Parathyroid adenoma (tissue), 2 donors: ENCODE results near the gene PPIL6.

Experiments used
- H2AFZ ChIP-seq: fragments of 300-600 bp; sonication (generic); one replicate; pipeline ENCODE4 v1.7.0; 2017; ENCODE audit warnings: antibody characterized with exemption, mild to moderate bottlenecking
- H3K27ac ChIP-seq: fragments of 300-600 bp; sonication (generic); one replicate; pipeline ENCODE4 v1.7.0; 2017
- H3K27me3 ChIP-seq: fragments of 300-600 bp; sonication (generic); one replicate; pipeline ENCODE4 v1.7.0; 2017; ENCODE audit warnings: low read length; ENCODE audit not compliant: control insufficient read depth, insufficient read depth
- H3K36me3 ChIP-seq: fragments of 300-600 bp; sonication (generic); one replicate; pipeline ENCODE4 v1.7.0; 2017; ENCODE audit warnings: low read length; ENCODE audit not compliant: control insufficient read depth, insufficient read depth
- H3K4me1 ChIP-seq: fragments of 300-600 bp; sonication (generic); one replicate; pipeline ENCODE4 v1.7.0; 2017; ENCODE audit warnings: control low read depth
- H3K4me2 ChIP-seq: fragments of 300-600 bp; sonication (generic); one replicate; pipeline ENCODE4 v1.7.0; 2017; ENCODE audit warnings: low read length
- H3K4me3 ChIP-seq: fragments of 300-600 bp; sonication (generic); one replicate; pipeline ENCODE4 v1.7.0; 2017; ENCODE audit warnings: low read depth, low read length
- H3K79me2 ChIP-seq: fragments of 300-600 bp; sonication (generic); one replicate; pipeline ENCODE4 v1.7.0; 2017; ENCODE audit warnings: control low read depth
- H3K9ac ChIP-seq: fragments of 300-600 bp; sonication (generic); one replicate; pipeline ENCODE4 v1.7.0; 2017; ENCODE audit warnings: mild to moderate bottlenecking
- H3K9me3 ChIP-seq: fragments of 300-600 bp; sonication (generic); one replicate; pipeline ENCODE4 v1.7.0; 2017; ENCODE audit warnings: low read length; ENCODE audit not compliant: control insufficient read depth
- CTCF ChIP-seq: fragments of 300-600 bp; sonication (generic); IDR thresholded peaks from one replicate; pipeline ENCODE4 v1.7.0; 2017; ENCODE audit warnings: antibody characterized with exemption, mild to moderate bottlenecking
- donor health status: primary hyperparathyroidism.

The PPIL6 gene

GRCh38 chr6:109342506-109342905, 97.9 kb downstream of the PPIL6 start:
- Histone ChIP-seq H3K4me3 (no peak overlapping the region), H3K36me3 (no peaks in the 10 kb centered on the region), H3K9ac (no peak overlapping the region), H3K27me3 (no peaks in the 10 kb centered on the region), H3K79me2 (no peaks in the 10 kb centered on the region), H3K27ac (no peak overlapping the region), H3K4me1 (no peaks in the 10 kb centered on the region), H3K9me3 (no peaks in the 10 kb centered on the region), H2AFZ (no peak overlapping the region), H3K4me2 (no peak overlapping the region)
- no peak for TF ChIP-seq CTCF

DNA sequence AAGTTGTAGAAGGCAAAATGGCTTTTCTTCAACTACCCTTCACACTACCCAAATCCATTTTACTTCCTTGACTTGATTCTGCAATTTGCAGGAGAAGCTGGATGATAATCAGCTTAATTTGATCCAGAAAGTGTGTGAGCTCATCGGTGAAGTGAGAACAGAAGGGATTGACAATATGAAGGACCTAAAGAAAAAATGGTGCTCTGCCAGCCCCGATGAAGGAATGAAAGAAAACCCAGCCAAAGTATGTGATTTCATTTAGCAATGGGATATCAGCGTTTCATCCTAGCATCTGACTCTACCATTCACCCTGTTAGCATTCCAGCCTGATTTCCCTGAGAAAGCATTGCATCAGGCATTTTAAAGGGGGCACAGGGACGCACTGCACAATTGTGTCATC, 99.6 kb downstream of the PPIL6 start:
- H3K79me2 ChIP-seq: no peaks in the 10 kb centered on the region
- H3K4me1 ChIP-seq: no peaks in the 10 kb centered on the region
- H3K27ac ChIP-seq: no peak overlapping the region
- no peak overlapping the region for H3K9ac ChIP-seq
- no peak overlapping the region for H2AFZ ChIP-seq
- H3K27me3 ChIP-seq: no peaks in the 10 kb centered on the region
- no peak overlapping the region for H3K4me3 ChIP-seq
- H3K4me2 ChIP-seq: no peak overlapping the region
- no peaks in the 10 kb centered on the region for H3K9me3 ChIP-seq
- TF ChIP-seq CTCF: no peak
- H3K36me3 ChIP-seq: no peaks in the 10 kb centered on the region
